GM21737 (cell line): ENCODE measurements around the gene SMAD6.
A peak's percentile ranks its signal among the peaks of the same experiment; 100 is the strongest.

Experiments used
- ATAC-seq: cut with Tn5 transposase; IDR thresholded peaks from one replicate; pipeline ENCODE4 v1.9.1; 2021; ENCODE audit warnings: mild to moderate bottlenecking, moderate library complexity; ENCODE audit not compliant: unreplicated experiment

Gene SMAD6

GRCh38 chr15:66702035-66702786, at the start of gene SMAD6:
Gene SMAD6 (plus strand): TSS chr15:66702236. CDS start chr15:66703259, 1,023 bp downstream.
- ATAC-seq, result peak; percentile 35

DNA sequence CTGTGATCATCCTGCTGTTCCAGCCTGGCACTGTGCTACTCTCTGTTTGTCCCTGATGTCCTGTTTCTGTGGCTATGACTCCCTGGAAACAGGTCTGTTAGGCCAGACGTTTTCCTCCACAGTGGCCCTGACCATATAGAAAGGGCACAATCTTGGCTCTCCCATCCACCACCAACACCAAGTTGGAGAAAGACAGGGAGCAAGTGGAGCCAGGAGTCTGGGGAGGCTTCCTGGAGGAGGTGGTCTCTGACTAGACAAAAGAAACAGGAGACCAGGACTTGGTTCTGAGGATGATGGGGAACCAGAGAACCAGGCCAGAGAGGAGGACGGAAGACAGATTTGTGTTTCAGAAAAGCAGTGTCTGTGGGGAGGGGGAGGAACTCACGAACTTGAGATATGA, 49.2 kb upstream of the SMAD6 start:
- no peak for ATAC-seq

DNA sequence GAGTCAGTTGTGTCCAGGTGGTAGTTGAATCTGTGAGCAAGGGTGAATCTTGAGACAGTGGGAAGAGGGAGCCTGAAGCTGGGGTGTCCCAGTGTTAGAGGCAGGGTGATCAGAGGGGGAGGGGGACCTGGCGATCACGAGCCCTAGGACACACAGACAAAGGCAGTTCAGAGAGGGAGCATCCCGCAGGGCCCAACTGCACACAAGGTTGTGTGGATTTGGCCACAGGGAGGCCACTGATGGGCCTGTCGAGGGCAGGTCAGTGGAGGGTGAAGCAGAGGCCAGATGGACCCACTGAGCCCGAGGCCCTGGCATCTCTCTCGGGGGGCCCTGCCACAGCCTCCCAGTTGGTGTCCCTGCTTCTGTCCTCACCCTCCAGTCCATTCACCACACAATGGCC, 48.6 kb upstream of the SMAD6 start:
- ATAC-seq, result no peak

DNA sequence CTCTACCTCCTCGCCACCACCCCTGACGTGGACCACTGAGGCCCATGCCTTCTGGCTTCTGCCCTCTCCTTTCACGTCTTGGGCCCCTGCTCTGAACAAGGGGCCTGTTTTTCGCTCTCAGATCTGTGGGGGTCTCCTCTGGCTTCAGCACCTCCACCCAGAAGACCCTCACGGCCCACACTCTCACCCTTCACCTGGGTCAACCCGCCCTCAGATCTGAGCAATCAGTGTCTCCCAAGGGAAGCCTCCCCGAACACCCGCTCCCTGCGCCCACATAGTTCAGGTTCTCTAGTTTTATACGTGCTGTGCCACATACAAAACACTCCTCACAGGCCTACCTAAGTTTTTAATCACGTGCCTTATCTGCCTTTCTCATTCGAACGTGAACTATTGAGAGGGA, 48.2 kb upstream of the SMAD6 start:
- ATAC-seq, result no peak

DNA sequence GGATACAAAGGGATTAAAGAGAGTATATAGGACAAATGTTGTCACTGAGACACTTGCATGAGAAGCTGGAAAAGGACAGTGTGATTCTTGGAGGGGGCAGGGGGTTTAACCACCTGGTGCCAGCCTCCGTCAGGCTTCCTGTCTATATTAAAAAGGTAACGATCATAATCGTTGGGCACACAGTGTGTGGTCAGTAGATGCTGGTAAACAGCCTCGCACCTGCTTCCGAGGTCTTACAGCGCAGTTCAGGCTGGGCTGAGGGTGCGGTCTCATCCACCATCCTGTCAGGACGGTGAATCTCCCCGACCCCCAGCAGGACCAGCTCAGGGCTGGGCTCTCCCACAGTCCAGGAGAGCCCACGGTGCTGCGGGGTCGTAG, 47.7 kb upstream of the SMAD6 start:
- no peak for ATAC-seq

DNA sequence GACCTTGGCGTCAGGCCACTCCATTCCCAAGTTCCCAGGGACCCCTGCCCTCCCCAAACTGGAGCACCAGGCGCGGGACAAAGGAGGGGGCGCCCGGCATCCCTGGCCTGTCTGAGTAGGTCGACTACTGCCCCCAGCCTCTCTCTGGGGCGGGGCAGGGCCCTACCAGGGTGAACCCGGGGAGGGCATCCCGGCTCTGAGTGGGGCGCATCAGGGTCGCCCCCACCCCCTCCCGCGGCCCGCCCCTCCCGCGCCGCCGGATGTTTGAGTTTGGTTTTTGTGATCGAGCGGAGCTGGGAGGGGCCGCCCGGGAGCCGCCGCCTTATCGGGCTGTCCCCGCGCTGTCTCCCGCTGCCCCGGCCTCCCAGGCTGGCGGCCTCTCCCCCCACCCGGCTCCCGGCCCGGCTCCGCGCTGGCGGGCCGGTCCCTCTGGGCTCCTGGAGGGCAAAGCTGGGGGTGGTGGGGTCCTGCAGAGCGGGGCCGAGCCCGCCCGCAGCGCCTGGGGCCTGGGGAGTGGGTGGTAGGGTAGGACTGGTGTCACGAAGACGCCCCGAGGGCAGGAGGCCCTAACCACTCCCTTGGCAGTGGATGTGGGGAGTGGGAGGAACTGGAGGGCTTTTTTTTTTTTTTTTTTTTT, 47.2 kb upstream of the SMAD6 start:
- ATAC-seq, result no peak

DNA sequence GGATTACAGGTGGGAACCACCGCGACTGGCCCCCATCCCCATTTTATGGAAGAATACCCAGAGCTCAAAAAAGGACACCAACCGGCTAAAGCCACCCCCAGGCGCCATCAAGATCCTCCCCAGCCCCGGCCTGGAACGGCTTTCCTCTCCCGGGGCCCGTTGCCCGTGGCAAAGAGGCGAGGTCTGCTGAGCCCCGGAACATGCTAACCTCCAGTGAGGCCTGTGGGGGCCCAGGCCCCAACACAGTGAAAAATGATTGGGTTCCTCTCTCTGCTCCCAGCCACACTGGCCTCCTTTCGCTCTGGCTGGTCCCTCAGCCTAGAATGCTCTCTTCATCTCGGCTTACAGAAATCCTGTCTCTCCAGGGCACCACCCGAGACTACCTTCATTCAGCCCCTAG, 46.5 kb upstream of the SMAD6 start:
- no peak for ATAC-seq

- no peak for ATAC-seq
These were observed 46.0 kb upstream of the SMAD6 start for GRCh38 chr15:66655997-66656396.

GRCh38 chr15:66657185-66658020, 44.6 kb upstream of the SMAD6 start:
- ATAC-seq, result no peak

DNA sequence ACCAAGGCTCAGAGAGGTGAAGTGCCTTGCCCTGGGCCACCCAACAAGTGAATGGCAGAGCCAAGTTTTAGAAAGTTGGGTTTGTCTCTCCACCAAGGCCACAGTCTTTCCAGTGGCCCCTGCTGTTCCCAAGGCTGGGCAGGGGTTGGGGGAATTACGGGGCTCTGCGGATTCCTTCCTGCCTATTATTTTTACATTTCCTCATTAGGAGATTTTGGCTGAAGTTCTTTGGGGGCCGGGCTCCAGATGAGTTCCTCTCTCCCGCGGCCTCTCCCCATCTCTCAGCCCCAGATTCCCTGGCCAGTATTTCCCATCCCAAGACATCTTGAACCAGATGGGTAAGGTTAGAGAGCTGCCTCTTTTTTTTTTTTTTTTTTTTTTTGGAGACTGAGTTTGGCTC, 44.0 kb upstream of the SMAD6 start:
- no peak for ATAC-seq

GRCh38 chr15:66658855-66659254, 43.2 kb upstream of the SMAD6 start:
- no peak for ATAC-seq

GRCh38 chr15:66659384-66659783, 42.7 kb upstream of the SMAD6 start:
- ATAC-seq, result no peak

GRCh38 chr15:66661432-66662096, 40.5 kb upstream of the SMAD6 start:
- no peak for ATAC-seq

GRCh38 chr15:66662522-66662921, 39.5 kb upstream of the SMAD6 start:
- ATAC-seq, result no peak

DNA sequence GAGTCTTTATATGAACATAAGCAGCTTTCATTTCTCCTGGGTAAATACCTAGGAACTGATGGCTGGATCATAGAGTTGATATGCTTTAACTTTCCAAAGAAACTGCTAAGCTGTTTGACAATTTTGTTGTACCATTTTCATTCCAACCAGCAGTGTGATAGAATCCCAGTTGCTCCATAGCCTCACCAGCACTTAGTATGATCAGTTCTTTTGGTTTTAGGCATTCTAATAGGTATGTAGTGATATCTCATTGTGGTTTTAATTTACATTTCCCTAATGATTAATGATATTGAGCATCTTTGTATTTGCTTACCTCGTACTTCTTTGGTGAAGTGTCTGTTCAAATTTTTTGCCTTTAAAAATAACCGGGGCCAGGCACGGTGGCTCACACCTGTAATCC, 38.4 kb upstream of the SMAD6 start:
- ATAC-seq, result no peak

DNA sequence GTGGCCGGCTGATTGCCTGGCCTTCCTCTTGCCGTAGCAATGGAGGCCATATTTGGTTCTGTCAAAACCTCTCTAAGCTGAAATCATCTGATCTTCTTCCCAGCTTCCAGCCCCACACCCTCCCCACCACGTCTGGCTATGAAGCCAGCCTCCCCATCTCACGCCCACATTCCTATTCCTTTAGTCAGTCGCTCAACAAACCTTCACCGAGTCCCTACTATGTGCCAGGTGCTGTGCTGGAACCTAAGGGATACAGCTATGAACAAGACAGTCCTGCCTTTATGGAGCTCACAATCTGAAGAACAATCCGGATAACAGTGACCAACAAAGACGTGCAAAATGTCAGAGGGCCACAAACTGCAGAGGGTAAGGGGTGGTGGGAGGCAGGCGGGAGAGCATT, 31.9 kb upstream of the SMAD6 start:
- ATAC-seq, result no peak

DNA sequence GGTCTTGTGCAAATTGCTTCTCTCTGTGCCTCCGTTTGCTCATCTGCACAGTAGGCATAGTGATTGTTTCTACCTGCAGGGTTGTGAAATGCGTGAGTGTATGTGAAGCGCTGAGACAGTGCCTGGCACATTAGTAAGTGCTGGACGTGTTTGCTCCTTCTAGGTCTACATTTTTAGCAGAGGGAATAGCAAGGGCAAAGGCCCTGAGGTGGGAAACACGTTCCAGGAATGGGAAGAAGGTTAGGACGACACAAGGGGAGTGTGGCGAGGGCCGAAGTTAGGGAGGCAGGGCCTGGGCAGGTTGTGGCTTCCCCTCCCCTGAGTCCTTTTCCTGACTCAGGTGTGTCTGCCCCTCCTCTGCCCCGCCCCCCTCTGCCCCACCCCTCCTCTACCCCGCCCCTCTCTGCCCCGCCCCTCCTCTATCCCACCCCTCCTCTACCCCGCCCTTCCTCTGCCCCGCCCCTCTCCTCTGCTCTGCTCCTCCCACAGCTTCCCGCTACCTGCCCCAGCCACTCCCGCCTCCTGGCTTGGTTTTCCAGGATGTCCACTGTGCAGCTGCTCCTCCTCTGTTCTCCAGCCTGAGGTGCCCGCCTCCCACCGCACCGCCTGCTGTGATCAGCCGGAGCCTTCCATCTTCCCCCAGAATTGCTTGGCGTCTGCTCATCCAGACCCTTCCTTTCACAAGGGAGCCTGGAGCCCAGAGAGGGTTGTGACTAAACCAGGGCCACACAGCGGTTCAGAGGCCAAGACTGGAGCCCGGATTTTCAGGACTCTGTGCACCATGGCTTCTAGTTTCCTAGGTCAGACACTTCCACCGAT, 31.1 kb upstream of the SMAD6 start:
- no peak for ATAC-seq

DNA sequence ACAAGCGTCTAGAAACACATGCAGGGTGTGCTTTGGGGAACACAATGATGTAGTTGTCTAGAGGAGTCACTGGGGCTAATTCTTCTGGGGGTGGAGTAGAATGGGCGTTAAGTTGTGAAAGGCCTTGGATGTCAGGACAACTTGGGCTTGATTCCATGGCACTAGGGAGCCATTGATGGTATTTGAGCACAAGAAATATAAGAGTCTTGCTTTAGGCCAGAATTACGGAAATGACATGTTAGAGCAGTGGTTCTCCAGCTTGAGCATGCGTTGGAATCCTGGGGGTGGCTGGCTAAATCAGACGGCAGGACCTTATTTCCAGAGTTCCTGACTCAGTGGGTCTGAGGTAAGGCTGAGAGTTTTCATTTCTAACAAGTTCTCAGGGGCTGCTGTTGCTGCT, 29.2 kb upstream of the SMAD6 start:
- ATAC-seq, result no peak

- no peak for ATAC-seq
These were observed 28.4 kb upstream of the SMAD6 start for GRCh38 chr15:66673410-66674322.
